Measurements from ENCODE around the gene MYO7B.

The MYO7B gene

GRCh38 chr2:127586136-127586535 is 50.7 kb downstream of the MYO7B start:
- Histone ChIP-seq H3K36me3 (ENCODE audit: control insufficient read depth, insufficient read depth, low read length) (no peaks in the 10 kb centered on the region), H3K4me1 (ENCODE audit: control insufficient read depth, insufficient read depth, low read length) (no peaks in the 10 kb centered on the region), H3K27me3 (ENCODE audit: control insufficient read depth, insufficient read depth, low read length, poor library complexity, severe bottlenecking) (no peaks in the 10 kb centered on the region), H3K27ac (ENCODE audit: insufficient read depth, low read depth, low read length, poor library complexity, severe bottlenecking) (no peak overlapping the region), H3K4me3 (ENCODE audit: insufficient read depth, low read depth, low read length) (no peak overlapping the region), H3K9me3 (ENCODE audit: control insufficient read depth, low read length) (no peaks in the 10 kb centered on the region)
- WGBS, 2 experiments: 92 to 94% methylated on average over 6 of the region's 6 CpGs

GRCh38 chr2:127586746-127587295 is 51.3 kb downstream of the MYO7B start:
- Histone ChIP-seq H3K27ac (ENCODE audit: insufficient read depth, low read depth, low read length, poor library complexity, severe bottlenecking) (no peak overlapping the region), H3K9me3 (ENCODE audit: control insufficient read depth, low read length) (no peaks in the 10 kb centered on the region), H3K4me3 (ENCODE audit: insufficient read depth, low read depth, low read length) (no peak overlapping the region), H3K4me1 (ENCODE audit: control insufficient read depth, insufficient read depth, low read length) (no peaks in the 10 kb centered on the region), H3K36me3 (ENCODE audit: control insufficient read depth, insufficient read depth, low read length) (no peaks in the 10 kb centered on the region), H3K27me3 (ENCODE audit: control insufficient read depth, insufficient read depth, low read length, poor library complexity, severe bottlenecking) (no peaks in the 10 kb centered on the region)
- WGBS, 2 experiments: 89 to 91% methylated on average over 4 of the region's 4 CpGs

- no peaks in the 10 kb centered on the region for H3K27me3 ChIP-seq (ENCODE audit: control insufficient read depth, insufficient read depth, low read length, poor library complexity, severe bottlenecking)
- no peak overlapping the region for H3K4me3 ChIP-seq (ENCODE audit: insufficient read depth, low read depth, low read length)
- 86 to 96% methylated on average over 5 of the region's 5 CpGs for WGBS, 2 experiments
Measured at GRCh38 chr2:127588241-127588640, 52.8 kb downstream of the MYO7B start.

GRCh38 chr2:127589358-127589757 is 53.9 kb downstream of the MYO7B start:
- H3K4me3 ChIP-seq (ENCODE audit: insufficient read depth, low read depth, low read length): no peak overlapping the region
- no peak overlapping the region for H3K27ac ChIP-seq (ENCODE audit: insufficient read depth, low read depth, low read length, poor library complexity, severe bottlenecking)
- no peaks in the 10 kb centered on the region for H3K27me3 ChIP-seq (ENCODE audit: control insufficient read depth, insufficient read depth, low read length, poor library complexity, severe bottlenecking)
- H3K9me3 ChIP-seq (ENCODE audit: control insufficient read depth, low read length): no peaks in the 10 kb centered on the region
- WGBS, 2 experiments: 93 to 96% methylated on average over 3 of the region's 3 CpGs
- H3K4me1 ChIP-seq (ENCODE audit: control insufficient read depth, insufficient read depth, low read length): no peaks in the 10 kb centered on the region
- no peaks in the 10 kb centered on the region for H3K36me3 ChIP-seq (ENCODE audit: control insufficient read depth, insufficient read depth, low read length)

More at GRCh38 chr2:127588241-127588640, 52.8 kb downstream of the MYO7B start:
- Histone ChIP-seq H3K9me3 (ENCODE audit: control insufficient read depth, low read length) (no peaks in the 10 kb centered on the region), H3K4me1 (ENCODE audit: control insufficient read depth, insufficient read depth, low read length) (no peaks in the 10 kb centered on the region), H3K36me3 (ENCODE audit: control insufficient read depth, insufficient read depth, low read length) (no peaks in the 10 kb centered on the region), H3K27ac (ENCODE audit: insufficient read depth, low read depth, low read length, poor library complexity, severe bottlenecking) (no peak overlapping the region)

GRCh38 chr2:127589841-127590240 is 54.4 kb downstream of the MYO7B start:
- no peaks in the 10 kb centered on the region for H3K36me3 ChIP-seq (ENCODE audit: control insufficient read depth, insufficient read depth, low read length)
- 90 to 95% methylated on average over 5 of the region's 5 CpGs for WGBS, 2 experiments
- no peak overlapping the region for H3K4me3 ChIP-seq (ENCODE audit: insufficient read depth, low read depth, low read length)
- H3K27ac ChIP-seq (ENCODE audit: insufficient read depth, low read depth, low read length, poor library complexity, severe bottlenecking): no peak overlapping the region
- H3K4me1 ChIP-seq (ENCODE audit: control insufficient read depth, insufficient read depth, low read length): no peaks in the 10 kb centered on the region
- no peaks in the 10 kb centered on the region for H3K9me3 ChIP-seq (ENCODE audit: control insufficient read depth, low read length)
- no peaks in the 10 kb centered on the region for H3K27me3 ChIP-seq (ENCODE audit: control insufficient read depth, insufficient read depth, low read length, poor library complexity, severe bottlenecking)

GRCh38 chr2:127590386-127591190 is 55.1 kb downstream of the MYO7B start:
- H3K9me3 ChIP-seq (ENCODE audit: control insufficient read depth, low read length): no peaks in the 10 kb centered on the region
- H3K27ac ChIP-seq (ENCODE audit: insufficient read depth, low read depth, low read length, poor library complexity, severe bottlenecking): no peak overlapping the region
- H3K4me3 ChIP-seq (ENCODE audit: insufficient read depth, low read depth, low read length): no peak overlapping the region
- WGBS, 2 experiments: 92 to 94% methylated on average over 8 of the region's 8 CpGs
- H3K4me1 ChIP-seq (ENCODE audit: control insufficient read depth, insufficient read depth, low read length): no peaks in the 10 kb centered on the region
- H3K27me3 ChIP-seq (ENCODE audit: control insufficient read depth, insufficient read depth, low read length, poor library complexity, severe bottlenecking): no peaks in the 10 kb centered on the region
- no peaks in the 10 kb centered on the region for H3K36me3 ChIP-seq (ENCODE audit: control insufficient read depth, insufficient read depth, low read length)

- no peak overlapping the region for H3K4me3 ChIP-seq (ENCODE audit: insufficient read depth, low read depth, low read length)
- no peaks in the 10 kb centered on the region for H3K9me3 ChIP-seq (ENCODE audit: control insufficient read depth, low read length)
- no peaks in the 10 kb centered on the region for H3K27me3 ChIP-seq (ENCODE audit: control insufficient read depth, insufficient read depth, low read length, poor library complexity, severe bottlenecking)
- no peaks in the 10 kb centered on the region for H3K36me3 ChIP-seq (ENCODE audit: control insufficient read depth, insufficient read depth, low read length)
- no peaks in the 10 kb centered on the region for H3K4me1 ChIP-seq (ENCODE audit: control insufficient read depth, insufficient read depth, low read length)
- WGBS, 2 experiments: 49% methylated on average over 10 of the region's 10 CpGs
- no peak overlapping the region for H3K27ac ChIP-seq (ENCODE audit: insufficient read depth, low read depth, low read length, poor library complexity, severe bottlenecking)
Measured at GRCh38 chr2:127591221-127591923, 55.9 kb downstream of the MYO7B start.

GRCh38 chr2:127592761-127593227 is 57.3 kb downstream of the MYO7B start:
- 93 to 95% methylated on average over 37 of the region's 37 CpGs for WGBS, 2 experiments
- H3K27ac ChIP-seq (ENCODE audit: insufficient read depth, low read depth, low read length, poor library complexity, severe bottlenecking): no peak overlapping the region
- H3K4me3 ChIP-seq (ENCODE audit: insufficient read depth, low read depth, low read length): no peak overlapping the region
- H3K9me3 ChIP-seq (ENCODE audit: control insufficient read depth, low read length): no peaks in the 10 kb centered on the region
- H3K27me3 ChIP-seq (ENCODE audit: control insufficient read depth, insufficient read depth, low read length, poor library complexity, severe bottlenecking): no peaks in the 10 kb centered on the region
- H3K36me3 ChIP-seq (ENCODE audit: control insufficient read depth, insufficient read depth, low read length): no peaks in the 10 kb centered on the region
- H3K4me1 ChIP-seq (ENCODE audit: control insufficient read depth, insufficient read depth, low read length): no peaks in the 10 kb centered on the region

- Histone ChIP-seq H3K27me3 (ENCODE audit: control insufficient read depth, insufficient read depth, low read length, poor library complexity, severe bottlenecking) (no peaks in the 10 kb centered on the region), H3K4me1 (ENCODE audit: control insufficient read depth, insufficient read depth, low read length) (no peaks in the 10 kb centered on the region), H3K4me3 (ENCODE audit: insufficient read depth, low read depth, low read length) (no peak overlapping the region), H3K9me3 (ENCODE audit: control insufficient read depth, low read length) (no peaks in the 10 kb centered on the region), H3K27ac (ENCODE audit: insufficient read depth, low read depth, low read length, poor library complexity, severe bottlenecking) (no peak overlapping the region), H3K36me3 (ENCODE audit: control insufficient read depth, insufficient read depth, low read length) (no peaks in the 10 kb centered on the region)
- WGBS, 2 experiments: 91 to 92% methylated on average over 27 of the region's 27 CpGs
Measured at GRCh38 chr2:127593228-127594115, 58.0 kb downstream of the MYO7B start.
